A673 (cell line): ENCODE data around the gene FAM170B.

Experiments used
- EZH2 ChIP-seq: fragments of 200-600 bp; sonication (generic); IDR thresholded peaks from 2 replicates; pipeline ENCODE4 v1.6.1; 2017; ENCODE audit warnings: borderline replicate concordance, low read depth, mild to moderate bottlenecking, mixed read lengths, antibody characterized with exemption, low read length; ENCODE audit not compliant: poor library complexity, severe bottlenecking
- TF ChIP-seq, protein P1 (sequence below): fragments of 300-800, 200-600 bp; sonication (generic); conservative IDR thresholded peaks from 2 replicates; pipeline ENCODE4 v1.5.1; 2017; ENCODE audit warnings: low read depth, mild to moderate bottlenecking, antibody characterized with exemption, low read length, moderate library complexity, mixed read lengths

DNA sequence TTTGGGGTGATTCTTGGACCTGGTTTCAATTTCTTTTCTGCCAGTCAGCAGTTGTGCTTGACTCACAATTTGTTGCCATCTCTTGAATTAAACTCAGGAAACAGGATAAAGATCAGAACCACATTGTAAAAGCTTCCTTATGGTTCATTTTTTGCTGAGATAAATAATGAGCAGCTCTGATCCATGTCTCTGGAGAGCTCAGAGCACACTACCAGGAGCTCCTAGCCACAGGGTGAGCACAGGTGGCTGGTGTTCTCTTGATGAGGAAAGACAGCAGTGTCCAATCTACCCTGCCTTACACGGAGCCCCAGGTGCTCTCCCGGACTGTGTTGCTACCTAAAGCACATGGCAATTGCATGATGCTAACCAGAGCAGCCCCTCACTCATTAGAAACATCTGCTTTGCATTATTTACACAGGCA, 17.2 kb upstream of the FAM170B start:
- TF ChIP-seq, protein P1, sequence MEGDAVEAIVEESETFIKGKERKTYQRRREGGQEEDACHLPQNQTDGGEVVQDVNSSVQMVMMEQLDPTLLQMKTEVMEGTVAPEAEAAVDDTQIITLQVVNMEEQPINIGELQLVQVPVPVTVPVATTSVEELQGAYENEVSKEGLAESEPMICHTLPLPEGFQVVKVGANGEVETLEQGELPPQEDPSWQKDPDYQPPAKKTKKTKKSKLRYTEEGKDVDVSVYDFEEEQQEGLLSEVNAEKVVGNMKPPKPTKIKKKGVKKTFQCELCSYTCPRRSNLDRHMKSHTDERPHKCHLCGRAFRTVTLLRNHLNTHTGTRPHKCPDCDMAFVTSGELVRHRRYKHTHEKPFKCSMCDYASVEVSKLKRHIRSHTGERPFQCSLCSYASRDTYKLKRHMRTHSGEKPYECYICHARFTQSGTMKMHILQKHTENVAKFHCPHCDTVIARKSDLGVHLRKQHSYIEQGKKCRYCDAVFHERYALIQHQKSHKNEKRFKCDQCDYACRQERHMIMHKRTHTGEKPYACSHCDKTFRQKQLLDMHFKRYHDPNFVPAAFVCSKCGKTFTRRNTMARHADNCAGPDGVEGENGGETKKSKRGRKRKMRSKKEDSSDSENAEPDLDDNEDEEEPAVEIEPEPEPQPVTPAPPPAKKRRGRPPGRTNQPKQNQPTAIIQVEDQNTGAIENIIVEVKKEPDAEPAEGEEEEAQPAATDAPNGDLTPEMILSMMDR, result no peak
- TF ChIP-seq EZH2, result no peak
